HCT116 (cell line): ENCODE data around the gene FAM135A. TPM values are rescaled to one million over a fixed set of nuclear protein-coding genes. Genes with fewer than 3 reads are reported as not detected.
A peak's percentile ranks its signal among the peaks of the same experiment; 100 is the strongest.

Source experiments
- ATAC-seq: fragments of 200-7000 bp; cut with Tn5 transposase; 2 replicates; pipeline ENCODE4 v1.9.1; 2020; ENCODE audit warnings: mild to moderate bottlenecking, moderate library complexity
- BruUV-seq: library from RNA; stranded (reverse); fragments of 400-500 nt; replicated peaks from 2 replicates; lab custom pipeline; 2021; lab: Mats Ljungman, UMichigan
- CTCF ChIA-PET: fragments of 300-600 bp; sonication (Branson Sonifier 250); formaldehyde crosslinking; loops from one replicate; lab custom pipeline; 2021; ENCODE audit warnings: antibody characterized with exemption; lab: Charles Lee
- POLR2A ChIA-PET: fragments of 300-600, 350-600 bp; sonication (Branson Sonifier 250); formaldehyde crosslinking; loops from one replicate; lab custom pipeline; 2021; ENCODE audit warnings: antibody characterized with exemption; lab: Charles Lee
- RAD21 ChIA-PET, 2 experiments: fragments of 300-600 bp; sonication (Branson Sonifier 250); formaldehyde crosslinking; loops; one replicate each; lab custom pipeline; 2023; ENCODE audit warnings: low total read pairs in 2 of 2; ENCODE audit not compliant: uncharacterized antibody in 2 of 2, unreplicated experiment in 2 of 2, low non-redundant PET in 1 of 2; lab: Charles Lee
- DNase-seq: peaks from one replicate; pipeline ENCODE4 v3.0.0-alpha.2; 2010; ENCODE audit warnings: low read depth, low spot score
- H2AFZ ChIP-seq: fragments of 200-600 bp; shearing (Covaris generic), sonication (generic); 2 replicates; pipeline ENCODE4 v1.6.1; 2017; ENCODE audit warnings: low read depth, mixed run types, mixed read lengths, antibody characterized with exemption, low read length; ENCODE audit not compliant: poor library complexity, severe bottlenecking
- H3K27ac ChIP-seq: 2 replicates; pipeline ENCODE4 v1.5.1; 2012; ENCODE audit warnings: low read depth, low read length
- H3K27me3 ChIP-seq: fragments of 200-600 bp; sonication (generic); 2 replicates; pipeline ENCODE4 v1.6.1; 2016; ENCODE audit warnings: mixed run types, low read length, mixed read lengths; ENCODE audit not compliant: insufficient read depth
- H3K36me3 ChIP-seq, 2 experiments: fragments of 200-500 bp in 1 of 2; fragments of 200-600 bp in 1 of 2; sonication (Bioruptor generic) in 1 of 2; sonication (generic) in 1 of 2; 2 replicates each; pipeline versions ENCODE4 v1.5.1 to v1.6.1; 2014 to 2016; ENCODE audit warnings: low read length in 2 of 2, inconsistent platforms in 1 of 2, mixed read lengths in 1 of 2, mixed run types in 1 of 2; ENCODE audit not compliant: insufficient read depth in 2 of 2, control insufficient read depth in 1 of 2
- H3K4me1 ChIP-seq, 2 experiments: fragments of 200-600 bp in 1 of 2; sonication (generic) in 1 of 2; 2 replicates each; pipeline versions ENCODE4 v1.5.1 to v1.6.1; 2012 to 2017; ENCODE audit warnings: low read length in 2 of 2, inconsistent platforms in 1 of 2, mild to moderate bottlenecking in 1 of 2, mixed read lengths in 1 of 2, mixed run types in 1 of 2, moderate library complexity in 1 of 2; ENCODE audit not compliant: insufficient read depth in 2 of 2, control insufficient read depth in 1 of 2
- H3K4me2 ChIP-seq: fragments of 200-600 bp; sonication (generic); 2 replicates; pipeline ENCODE4 v1.6.1; 2017; ENCODE audit warnings: mixed run types, low read length, mixed read lengths
- H3K4me3 ChIP-seq, 2 experiments: fragments of 200-600 bp in 1 of 2; sonication (generic) in 1 of 2; replicated peaks in 1 of 2; 2 replicates each; pipeline ENCODE4 v1.5.1; 2011 to 2016; ENCODE audit warnings: low read length in 2 of 2, control low read depth in 1 of 2, low read depth in 1 of 2, mild to moderate bottlenecking in 1 of 2, mixed read lengths in 1 of 2, mixed run types in 1 of 2
- H3K79me2 ChIP-seq: fragments of 200-600 bp; sonication (generic); 2 replicates; pipeline ENCODE4 v1.6.1; 2017; ENCODE audit warnings: mild to moderate bottlenecking, mixed run types, low read length, moderate library complexity, mixed read lengths; ENCODE audit not compliant: insufficient read depth
- H3K9ac ChIP-seq: fragments of 200-600 bp; sonication (generic); 2 replicates; pipeline ENCODE4 v1.6.1; 2016; ENCODE audit warnings: low read length, mixed read lengths
- H3K9me2 ChIP-seq: fragments of 200-600 bp; sonication (generic), shearing (Covaris generic); 2 replicates; pipeline ENCODE4 v1.6.1; 2017; ENCODE audit warnings: mixed run types, mild to moderate bottlenecking, moderate library complexity; ENCODE audit not compliant: insufficient read depth
- H3K9me3 ChIP-seq, 2 experiments: fragments of 200-500 bp in 1 of 2; fragments of 200-600 bp in 1 of 2; sonication (Bioruptor generic) in 1 of 2; sonication (generic) in 1 of 2; 2 replicates each; pipeline ENCODE4 v1.6.1; 2014 to 2017; ENCODE audit warnings: low read length in 2 of 2, mixed read lengths in 2 of 2, inconsistent platforms in 1 of 2, low read depth in 1 of 2, mild to moderate bottlenecking in 1 of 2, mixed run types in 1 of 2, moderate library complexity in 1 of 2; ENCODE audit not compliant: control insufficient read depth in 1 of 2, insufficient read depth in 1 of 2
- H4K20me1 ChIP-seq: fragments of 200-600 bp; sonication (generic), shearing (Covaris generic); 2 replicates; pipeline ENCODE4 v1.6.1; 2017; ENCODE audit warnings: mixed run types, mild to moderate bottlenecking, moderate library complexity; ENCODE audit not compliant: insufficient read depth
- CBX3 ChIP-seq: IDR thresholded peaks from 2 replicates; pipeline ENCODE4 v1.6.1; 2012; ENCODE audit warnings: low read depth
- CEBPB ChIP-seq: IDR thresholded peaks from 2 replicates; pipeline ENCODE4 v1.6.1; 2012; ENCODE audit warnings: low read depth
- ELF1 ChIP-seq: IDR thresholded peaks from 2 replicates; pipeline ENCODE4 v1.6.1; 2012; ENCODE audit warnings: low read depth, borderline replicate concordance
- EZH2phosphoT487 ChIP-seq: fragments of 200-600 bp; IDR thresholded peaks from 2 replicates; pipeline ENCODE4 v1.6.1; 2018; ENCODE audit warnings: antibody characterized with exemption, borderline replicate concordance
- FOSL1 ChIP-seq: IDR thresholded peaks from 2 replicates; pipeline ENCODE4 v1.6.1; 2012; ENCODE audit warnings: low read depth
- POLR2AphosphoS5 ChIP-seq: IDR thresholded peaks from 2 replicates; pipeline ENCODE4 v1.6.1; 2011; ENCODE audit warnings: mild to moderate bottlenecking, low read depth, low read length, moderate library complexity
- RAD21 ChIP-seq: IDR thresholded peaks from 2 replicates; pipeline ENCODE4 v1.6.1; 2012; ENCODE audit warnings: low read depth, mild to moderate bottlenecking
- REST ChIP-seq: IDR thresholded peaks from 2 replicates; pipeline ENCODE4 v1.6.1; 2012; ENCODE audit warnings: low read depth
- SIN3A ChIP-seq: IDR thresholded peaks from 2 replicates; pipeline ENCODE4 v1.6.1; 2012; ENCODE audit warnings: low read depth
- SRF ChIP-seq: IDR thresholded peaks from 2 replicates; pipeline ENCODE4 v1.6.1; 2012; ENCODE audit warnings: low read depth
- YY1 ChIP-seq: IDR thresholded peaks from 2 replicates; pipeline ENCODE4 v1.6.1; 2011; ENCODE audit warnings: low read length, low read depth, moderate library complexity, mild to moderate bottlenecking; ENCODE audit not compliant: insufficient replicate concordance; ENCODE audit errors: extremely low read depth
- ZBTB33 ChIP-seq: IDR thresholded peaks from 2 replicates; pipeline ENCODE4 v1.6.1; 2011; ENCODE audit warnings: mild to moderate bottlenecking, low read length, moderate library complexity; ENCODE audit not compliant: insufficient replicate concordance; ENCODE audit errors: extremely low read depth
- ZNF274 ChIP-seq: fragments of 200-500 bp; sonication (Bioruptor generic); IDR thresholded peaks from 2 replicates; pipeline ENCODE4 v1.6.1; 2014; ENCODE audit warnings: mild to moderate bottlenecking, low read depth, low read length, inconsistent platforms
- intact Hi-C: fragments of 100-400 bp; cut with micrococcal nuclease; formaldehyde crosslinking; loops from 2 replicates; pipeline ENCODE4 v1.10.0; 2022
- total RNA-seq: library from RNA; stranded (reverse); gene quantifications from one replicate; pipeline ENCODE4 v1.2.1, GENCODE V29; 2021; ENCODE audit not compliant: unreplicated experiment

FAM135A gene
- total RNA-seq, 1 experiment from 2014 or later, result 20.8 TPM

DNA sequence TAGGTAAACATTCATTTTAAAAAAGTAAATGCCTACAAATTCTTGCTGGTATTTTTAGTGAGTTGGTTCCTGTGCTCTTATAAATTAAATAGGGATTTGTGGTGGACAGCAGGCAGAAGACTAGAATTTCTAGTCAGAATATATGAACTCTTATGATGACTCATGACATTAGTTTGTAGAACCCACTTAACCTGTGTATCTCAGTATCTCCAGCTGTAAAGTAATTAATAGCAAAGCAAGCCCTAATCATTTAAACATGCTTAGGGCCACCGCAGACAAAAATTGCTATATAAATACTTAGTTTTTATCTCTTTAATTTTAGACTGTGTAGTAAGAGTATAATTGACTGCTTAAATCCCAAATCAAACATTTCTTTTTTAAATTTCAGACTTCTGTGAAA lies 2.4 kb downstream of the FAM135A start:
- no peak overlapping the region for H2AFZ ChIP-seq
- no peak for ATAC-seq
- no peak for DNase-seq
- H3K27ac ChIP-seq, result no peak overlapping the region
- no peaks in the 10 kb centered on the region for H3K9me3 ChIP-seq
- peaks cover 0 to 6% of the 10 kb centered on the region in 2 experiments; a peak in 1 of 4 replicates for H3K36me3 ChIP-seq
- no peaks in the 10 kb centered on the region for H3K27me3 ChIP-seq
- ChIA-PET RAD21 (no interaction called here), CTCF (no interaction called here), POLR2A (no interaction called here)
- peaks cover 71% of the 10 kb centered on the region for H3K79me2 ChIP-seq
- intact Hi-C loops, result no loop called here
- no peaks in the 10 kb centered on the region for H3K9me2 ChIP-seq
- no peak for TF ChIP-seq ZNF274
- TF ChIP-seq RAD21, result no peak
- no peak for TF ChIP-seq CEBPB
- TF ChIP-seq REST, result no peak
- TF ChIP-seq SIN3A, result no peak
- TF ChIP-seq SRF, result no peak
- TF ChIP-seq EZH2phosphoT487, result no peak
- no peak for TF ChIP-seq POLR2AphosphoS5
- TF ChIP-seq YY1, result no peak
- TF ChIP-seq ZBTB33, result no peak
- TF ChIP-seq ELF1, result no peak
- no peak for TF ChIP-seq FOSL1
- TF ChIP-seq CBX3, result no peak
- peaks cover 7 to 21% of the 10 kb centered on the region in 2 experiments; a peak in 3 of 4 replicates for H3K4me1 ChIP-seq
- H3K9ac ChIP-seq, result no peak overlapping the region
- no peak overlapping the region for H3K4me3 ChIP-seq
- no peaks in the 10 kb centered on the region for H4K20me1 ChIP-seq
- H3K4me2 ChIP-seq, result peak overlapping the region; percentile 91; the same call in 1 of the 2 replicates
- BruUV-seq, result no TSS peak
